Activated naive CD4-positive, alpha-beta T cell treated with Interleukin-2 at 50 U/mL for 16 hours (primary cell): ENCODE data around the gene GPC4.

ENCODE experiments used
- DNase-seq: peaks from one replicate; pipeline ENCODE4 v3.0.0-alpha.2; 2020

Gene GPC4

GRCh38 chrX:133405498-133406185 is 9.6 kb downstream of the GPC4 start:
- no peak for DNase-seq

- no peak for DNase-seq
Observed at GRCh38 chrX:133403984-133404383, 11.3 kb downstream of the GPC4 start.

- DNase-seq: no peak
Observed at GRCh38 chrX:133402830-133403625, 12.3 kb downstream of the GPC4 start.

- no peak for DNase-seq
Observed at GRCh38 chrX:133402042-133402453, 13.2 kb downstream of the GPC4 start.

- no peak for DNase-seq
Observed at GRCh38 chrX:133401536-133401935, 13.8 kb downstream of the GPC4 start.

GRCh38 chrX:133399411-133399810 is 15.9 kb downstream of the GPC4 start:
- DNase-seq: no peak

- DNase-seq: no peak
Observed at GRCh38 chrX:133394765-133395164, 20.5 kb downstream of the GPC4 start.

GRCh38 chrX:133392671-133393070 is 22.6 kb downstream of the GPC4 start:
- no peak for DNase-seq

- DNase-seq: no peak
Observed at GRCh38 chrX:133391111-133391510, 24.2 kb downstream of the GPC4 start.

- DNase-seq: no peak
Observed at GRCh38 chrX:133390676-133391075, 24.6 kb downstream of the GPC4 start.

GRCh38 chrX:133389975-133390374 is 25.3 kb downstream of the GPC4 start:
- DNase-seq: no peak

GRCh38 chrX:133384454-133384853 is 30.8 kb downstream of the GPC4 start:
- DNase-seq: no peak

GRCh38 chrX:133380711-133381619 is 34.3 kb downstream of the GPC4 start:
- DNase-seq: no peak

GRCh38 chrX:133376422-133376821 is 38.9 kb downstream of the GPC4 start:
- DNase-seq: no peak

- DNase-seq: no peak
Observed at GRCh38 chrX:133375615-133376340, 39.5 kb downstream of the GPC4 start.

GRCh38 chrX:133374874-133375387 is 40.4 kb downstream of the GPC4 start:
- DNase-seq: no peak

GRCh38 chrX:133373386-133374079 is 41.8 kb downstream of the GPC4 start:
- no peak for DNase-seq

- no peak for DNase-seq
Observed at GRCh38 chrX:133370696-133371275, 44.5 kb downstream of the GPC4 start.

- DNase-seq: no peak
Observed at GRCh38 chrX:133369065-133369464, 46.2 kb downstream of the GPC4 start.

- DNase-seq: no peak
Observed at GRCh38 chrX:133366735-133367134, 48.6 kb downstream of the GPC4 start.

GRCh38 chrX:133365871-133366611 is 49.2 kb downstream of the GPC4 start:
- no peak for DNase-seq
